Measurements from ENCODE around the gene HTT.
"Not testable (repeated sequence)": the region's sequence is repeated elsewhere in the genome, so short reads cannot be mapped to it uniquely, and the experiment has no call there.

HTT gene

GRCh38 chr4:3082925-3083515 is 8.5 kb downstream of the HTT start:
- no peak for DNase-seq (ENCODE audit: low spot score)

- no peak for DNase-seq (ENCODE audit: low spot score)
Measured at GRCh38 chr4:3083732-3084131, 9.3 kb downstream of the HTT start.

- no peak for DNase-seq (ENCODE audit: low spot score)
Measured at GRCh38 chr4:3085948-3086670, 11.6 kb downstream of the HTT start.

- DNase-seq (ENCODE audit: low spot score) = no peak
Measured at GRCh38 chr4:3087115-3087797, 12.8 kb downstream of the HTT start.

GRCh38 chr4:3091464-3091863 is 17.0 kb downstream of the HTT start:
- DNase-seq (ENCODE audit: low spot score) = no peak

GRCh38 chr4:3094701-3095100 is 20.2 kb downstream of the HTT start:
- not testable (repeated sequence) for DNase-seq (ENCODE audit: low spot score)

- no peak for DNase-seq (ENCODE audit: low spot score)
Measured at GRCh38 chr4:3096202-3096601, 21.7 kb downstream of the HTT start.

- DNase-seq (ENCODE audit: low spot score) = no peak
Measured at GRCh38 chr4:3098346-3098745, 23.9 kb downstream of the HTT start.

- peak; percentile 92 for DNase-seq (ENCODE audit: low spot score)
Measured at GRCh38 chr4:3106339-3107186, 32.1 kb downstream of the HTT start.

GRCh38 chr4:3107271-3107670 is 32.8 kb downstream of the HTT start:
- DNase-seq (ENCODE audit: low spot score) = no peak

- DNase-seq (ENCODE audit: low spot score) = no peak
Measured at GRCh38 chr4:3107691-3108121, 33.2 kb downstream of the HTT start.

- no peak for DNase-seq (ENCODE audit: low spot score)
Measured at GRCh38 chr4:3108211-3108610, 33.7 kb downstream of the HTT start.

GRCh38 chr4:3111461-3111860 is 37.0 kb downstream of the HTT start:
- DNase-seq (ENCODE audit: low spot score) = no peak

- no peak for DNase-seq (ENCODE audit: low spot score)
Measured at GRCh38 chr4:3112201-3112600, 37.7 kb downstream of the HTT start.

- no peak for DNase-seq (ENCODE audit: low spot score)
Measured at GRCh38 chr4:3112609-3113469, 38.4 kb downstream of the HTT start.

- DNase-seq (ENCODE audit: low spot score) = no peak
Measured at GRCh38 chr4:3114377-3114776, 39.9 kb downstream of the HTT start.

- DNase-seq (ENCODE audit: low spot score) = no peak
Measured at GRCh38 chr4:3115637-3116270, 41.3 kb downstream of the HTT start.

GRCh38 chr4:3116955-3117354 is 42.5 kb downstream of the HTT start:
- no peak for DNase-seq (ENCODE audit: low spot score)

- no peak for DNase-seq (ENCODE audit: low spot score)
Measured at GRCh38 chr4:3118312-3118711, 43.8 kb downstream of the HTT start.

GRCh38 chr4:3119464-3119863 is 45.0 kb downstream of the HTT start:
- DNase-seq (ENCODE audit: low spot score) = no peak

- no peak for DNase-seq (ENCODE audit: low spot score)
Measured at GRCh38 chr4:3121110-3121509, 46.6 kb downstream of the HTT start.
